HPDE6-E6E7 (cell line): ENCODE data around the gene USH2A.

Experiments
- DNase-seq: peaks from one replicate; pipeline ENCODE4 v3.0.0; 2011; ENCODE audit warnings: missing footprints; ENCODE audit errors: extremely low spot score

USH2A gene

GRCh38 chr1:216290074-216290473 is 133.2 kb downstream of the USH2A start:
- DNase-seq = no peak

GRCh38 chr1:216285052-216285451 is 138.2 kb downstream of the USH2A start:
- no peak for DNase-seq

GRCh38 chr1:216281757-216282156 is 141.5 kb downstream of the USH2A start:
- no peak for DNase-seq

GRCh38 chr1:216270086-216270773 is 153.0 kb downstream of the USH2A start:
- no peak for DNase-seq

GRCh38 chr1:216261631-216262030 is 161.6 kb downstream of the USH2A start:
- DNase-seq = peak; percentile 7

GRCh38 chr1:216258856-216259255 is 164.4 kb downstream of the USH2A start:
- no peak for DNase-seq

- DNase-seq = no peak
These were observed 164.9 kb downstream of the USH2A start for GRCh38 chr1:216258386-216258785.

- no peak for DNase-seq
These were observed 172.4 kb downstream of the USH2A start for GRCh38 chr1:216250861-216251260.

GRCh38 chr1:216248628-216249027 is 174.6 kb downstream of the USH2A start:
- no peak for DNase-seq

GRCh38 chr1:216247937-216248336 is 175.3 kb downstream of the USH2A start:
- DNase-seq = no peak

GRCh38 chr1:216246577-216247203 is 176.6 kb downstream of the USH2A start:
- no peak for DNase-seq

GRCh38 chr1:216238844-216239243 is 184.4 kb downstream of the USH2A start:
- DNase-seq = no peak

- no peak for DNase-seq
These were observed 185.2 kb downstream of the USH2A start for GRCh38 chr1:216237927-216238542.

- no peak for DNase-seq
These were observed 199.0 kb downstream of the USH2A start for GRCh38 chr1:216224233-216224632.

- no peak for DNase-seq
These were observed 199.8 kb downstream of the USH2A start for GRCh38 chr1:216223486-216223885.

- DNase-seq = no peak
These were observed 201.0 kb downstream of the USH2A start for GRCh38 chr1:216222288-216222687.

- peak; percentile 35 for DNase-seq
These were observed 202.0 kb downstream of the USH2A start for GRCh38 chr1:216221260-216221700.

GRCh38 chr1:216216305-216216704 is 206.9 kb downstream of the USH2A start:
- DNase-seq = no peak

- no peak for DNase-seq
These were observed 208.1 kb downstream of the USH2A start for GRCh38 chr1:216215169-216215568.

GRCh38 chr1:216212826-216213225 is 210.4 kb downstream of the USH2A start:
- DNase-seq = no peak

- DNase-seq = no peak
These were observed 213.2 kb downstream of the USH2A start for GRCh38 chr1:216210081-216210480.

- DNase-seq = no peak
These were observed 214.1 kb downstream of the USH2A start for GRCh38 chr1:216209125-216209524.

GRCh38 chr1:216207154-216207553 is 216.1 kb downstream of the USH2A start:
- no peak for DNase-seq
